ENCODE results near the gene CABLES1.

The CABLES1 gene

GRCh38 chr18:23105581-23106219, 29.6 kb upstream of the CABLES1 start:
- H3K9ac ChIP-seq (ENCODE audit: low read length), result no peak overlapping the region
- H3K4me1 ChIP-seq (ENCODE audit: insufficient read depth, low read length, severe bottlenecking), result no peaks in the 10 kb centered on the region
- no peaks in the 10 kb centered on the region for H4K20me1 ChIP-seq (ENCODE audit: insufficient read depth, low read length)
- no peaks in the 10 kb centered on the region for H3K9me3 ChIP-seq (ENCODE audit: low read length)
- no peaks in the 10 kb centered on the region for H3K79me2 ChIP-seq (ENCODE audit: insufficient read depth, low read length)
- no peak overlapping the region for H2AFZ ChIP-seq (ENCODE audit: low read length)
- H3K27ac ChIP-seq (ENCODE audit: low read depth, low read length, poor library complexity, severe bottlenecking), result no peak overlapping the region
- no peak for TF ChIP-seq EZH2 (IDR thresholded peaks at IDR 0.05; ENCODE audit: borderline replicate concordance, low read length)
- TF ChIP-seq, protein P1, sequence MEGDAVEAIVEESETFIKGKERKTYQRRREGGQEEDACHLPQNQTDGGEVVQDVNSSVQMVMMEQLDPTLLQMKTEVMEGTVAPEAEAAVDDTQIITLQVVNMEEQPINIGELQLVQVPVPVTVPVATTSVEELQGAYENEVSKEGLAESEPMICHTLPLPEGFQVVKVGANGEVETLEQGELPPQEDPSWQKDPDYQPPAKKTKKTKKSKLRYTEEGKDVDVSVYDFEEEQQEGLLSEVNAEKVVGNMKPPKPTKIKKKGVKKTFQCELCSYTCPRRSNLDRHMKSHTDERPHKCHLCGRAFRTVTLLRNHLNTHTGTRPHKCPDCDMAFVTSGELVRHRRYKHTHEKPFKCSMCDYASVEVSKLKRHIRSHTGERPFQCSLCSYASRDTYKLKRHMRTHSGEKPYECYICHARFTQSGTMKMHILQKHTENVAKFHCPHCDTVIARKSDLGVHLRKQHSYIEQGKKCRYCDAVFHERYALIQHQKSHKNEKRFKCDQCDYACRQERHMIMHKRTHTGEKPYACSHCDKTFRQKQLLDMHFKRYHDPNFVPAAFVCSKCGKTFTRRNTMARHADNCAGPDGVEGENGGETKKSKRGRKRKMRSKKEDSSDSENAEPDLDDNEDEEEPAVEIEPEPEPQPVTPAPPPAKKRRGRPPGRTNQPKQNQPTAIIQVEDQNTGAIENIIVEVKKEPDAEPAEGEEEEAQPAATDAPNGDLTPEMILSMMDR (IDR thresholded peaks at IDR 0.05; ENCODE audit: low read length), result no peak
- H3F3A ChIP-seq (ENCODE audit: insufficient read depth, low read length), result no peaks in the 10 kb centered on the region
- H3K9me2 ChIP-seq (ENCODE audit: low read depth, low read length), result no peaks in the 10 kb centered on the region
- no peak overlapping the region for H3K4me2 ChIP-seq (ENCODE audit: low read length)
- no peaks in the 10 kb centered on the region; the same call in 1 of the 2 replicates for H3K36me3 ChIP-seq (ENCODE audit: insufficient read depth, low read length)
- no peaks in the 10 kb centered on the region for H3K27me3 ChIP-seq (ENCODE audit: insufficient read depth, low read length)
- no peak overlapping the region for H3K4me3 ChIP-seq (ENCODE audit: low read depth, low read length, poor library complexity, severe bottlenecking)

- H3K27me3 ChIP-seq (ENCODE audit: insufficient read depth, low read length), result no peaks in the 10 kb centered on the region
- H3F3A ChIP-seq (ENCODE audit: insufficient read depth, low read length), result no peaks in the 10 kb centered on the region
- H3K4me2 ChIP-seq (ENCODE audit: low read length), result no peak overlapping the region
- no peak overlapping the region for H3K9ac ChIP-seq (ENCODE audit: low read length)
- H3K79me2 ChIP-seq (ENCODE audit: insufficient read depth, low read length), result no peaks in the 10 kb centered on the region
- H3K4me3 ChIP-seq (ENCODE audit: low read depth, low read length, poor library complexity, severe bottlenecking), result no peak overlapping the region
- no peak for TF ChIP-seq EZH2 (IDR thresholded peaks at IDR 0.05; ENCODE audit: borderline replicate concordance, low read length)
- no peaks in the 10 kb centered on the region for H3K36me3 ChIP-seq (ENCODE audit: insufficient read depth, low read length)
- H3K27ac ChIP-seq (ENCODE audit: low read depth, low read length, poor library complexity, severe bottlenecking), result no peak overlapping the region
- H3K4me1 ChIP-seq (ENCODE audit: insufficient read depth, low read length, severe bottlenecking), result no peaks in the 10 kb centered on the region
- no peak overlapping the region for H2AFZ ChIP-seq (ENCODE audit: low read length)
- no peaks in the 10 kb centered on the region for H4K20me1 ChIP-seq (ENCODE audit: insufficient read depth, low read length)
- no peaks in the 10 kb centered on the region for H3K9me3 ChIP-seq (ENCODE audit: low read length)
- no peaks in the 10 kb centered on the region for H3K9me2 ChIP-seq (ENCODE audit: low read depth, low read length)
These were observed 28.7 kb upstream of the CABLES1 start for GRCh38 chr18:23106575-23106974.

DNA sequence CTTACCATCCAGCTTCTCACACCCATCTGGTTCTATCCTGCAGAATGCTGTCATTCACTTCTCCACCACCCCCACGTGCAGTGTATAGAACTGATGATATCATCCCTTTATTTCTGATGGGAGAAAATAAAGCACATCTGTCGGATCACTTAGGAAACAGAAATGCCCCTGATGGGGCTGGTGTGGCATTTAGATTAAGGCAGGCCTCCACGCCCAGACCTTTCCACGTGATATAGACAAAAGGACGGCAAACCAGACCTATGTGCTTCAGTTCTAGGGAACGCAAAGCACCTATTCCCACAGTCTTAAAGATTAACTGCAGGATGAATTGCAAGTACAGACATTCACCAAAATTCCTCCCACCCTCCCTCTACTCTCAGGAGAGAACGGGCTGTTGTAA, 27.6 kb upstream of the CABLES1 start:
- H4K20me1 ChIP-seq (ENCODE audit: insufficient read depth, low read length), result no peaks in the 10 kb centered on the region
- no peak overlapping the region for H3K27ac ChIP-seq (ENCODE audit: low read depth, low read length, poor library complexity, severe bottlenecking)
- no peak overlapping the region for H3K4me2 ChIP-seq (ENCODE audit: low read length)

More for the DNA sequence above, 27.6 kb upstream of the CABLES1 start:
- Histone ChIP-seq H2AFZ (ENCODE audit: low read length) (no peak overlapping the region), H3K9me3 (ENCODE audit: low read length) (no peaks in the 10 kb centered on the region), H3K27me3 (ENCODE audit: insufficient read depth, low read length) (no peaks in the 10 kb centered on the region), H3F3A (ENCODE audit: insufficient read depth, low read length) (no peaks in the 10 kb centered on the region), H3K79me2 (ENCODE audit: insufficient read depth, low read length) (no peaks in the 10 kb centered on the region), H3K36me3 (ENCODE audit: insufficient read depth, low read length) (no peaks in the 10 kb centered on the region), H3K9ac (ENCODE audit: low read length) (no peak overlapping the region), H3K4me1 (ENCODE audit: insufficient read depth, low read length, severe bottlenecking) (no peaks in the 10 kb centered on the region), H3K9me2 (ENCODE audit: low read depth, low read length) (no peaks in the 10 kb centered on the region), H3K4me3 (ENCODE audit: low read depth, low read length, poor library complexity, severe bottlenecking) (no peak overlapping the region)
- TF ChIP-seq EZH2 (IDR thresholded peaks at IDR 0.05; ENCODE audit: borderline replicate concordance, low read length), result no peak
- TF ChIP-seq, protein P1 (IDR thresholded peaks at IDR 0.05; ENCODE audit: low read length), result no peak

All from OCI-LY1 (cell line).